Smooth muscle cell (in vitro differentiated cells): ENCODE results near the gene PLA2G2F. TPM values are rescaled to one million over a fixed set of nuclear protein-coding genes. Genes with fewer than 3 reads are reported as not detected.
"Not testable (repeated sequence)": the region's sequence is repeated elsewhere in the genome, so short reads cannot be mapped to it uniquely, and the experiment has no call there.

ENCODE experiments used
- DNase-seq: peaks from one replicate; lab custom pipeline; 2025; ENCODE audit not compliant: unreplicated experiment; lab: John Stamatoyannopoulos, UW
- H2AFZ ChIP-seq: fragments of 200-600 bp; sonication (generic); 2 replicates; pipeline ENCODE4 v1.6.0; 2016; ENCODE audit warnings: antibody characterized with exemption, low read depth, mild to moderate bottlenecking
- H3F3A ChIP-seq: fragments of 200-600 bp; sonication (generic); 2 replicates; pipeline ENCODE4 v1.6.0; 2017; ENCODE audit warnings: antibody characterized with exemption, low read depth
- H3K27ac ChIP-seq: fragments of 200-600 bp; sonication (generic); 2 replicates; pipeline ENCODE4 v1.5.1; 2016; ENCODE audit warnings: low read depth, mild to moderate bottlenecking
- H3K27me3 ChIP-seq: fragments of 200-600 bp; sonication (generic); 2 replicates; pipeline ENCODE4 v1.6.1; 2016; ENCODE audit warnings: low read depth, mild to moderate bottlenecking
- H3K36me3 ChIP-seq: fragments of 200-600 bp; sonication (generic); 2 replicates; pipeline ENCODE4 v1.5.1; 2016; ENCODE audit warnings: low read depth
- H3K4me1 ChIP-seq: fragments of 200-600 bp; sonication (generic); 2 replicates; pipeline ENCODE4 v1.5.1; 2016; ENCODE audit warnings: low read depth
- H3K4me2 ChIP-seq: fragments of 200-600 bp; sonication (generic); 2 replicates; pipeline ENCODE4 v1.6.0; 2016; ENCODE audit warnings: mild to moderate bottlenecking
- H3K4me3 ChIP-seq: fragments of 200-600 bp; sonication (generic); 2 replicates; pipeline ENCODE4 v1.5.1; 2016; ENCODE audit warnings: mild to moderate bottlenecking
- H3K79me2 ChIP-seq: fragments of 200-600 bp; sonication (generic); 2 replicates; pipeline ENCODE4 v1.6.0; 2016; ENCODE audit warnings: low read depth, mild to moderate bottlenecking
- H3K9ac ChIP-seq: fragments of 200-600 bp; sonication (generic); 2 replicates; pipeline ENCODE4 v1.6.0; 2016; ENCODE audit warnings: low read depth
- H3K9me3 ChIP-seq: fragments of 200-600 bp; sonication (generic); replicated peaks from 2 replicates; pipeline ENCODE4 v1.5.1; 2016; ENCODE audit warnings: low read depth
- H4K20me1 ChIP-seq: fragments of 200-600 bp; sonication (generic); 2 replicates; pipeline ENCODE4 v1.6.0; 2016; ENCODE audit warnings: low read depth
- CTCF ChIP-seq: fragments of 200-600 bp; sonication (generic); IDR thresholded peaks from 2 replicates; pipeline ENCODE4 v1.5.1; 2017; ENCODE audit warnings: borderline replicate concordance, mild to moderate bottlenecking, antibody characterized with exemption; ENCODE audit not compliant: insufficient read depth, poor library complexity, severe bottlenecking
- WGBS: methylation state at CpG from one replicate; pipeline ENCODE4 v1.1.7; 2016; ENCODE audit warnings: low lambda C conversion rate; 5-methylcytosine and 5-hydroxymethylcytosine counted together
- polyA plus RNA-seq: library from polyadenylated mRNA; unstranded; fragments of >200 nt; fragmentation: Nextera tagmentation; extraction: Ambion mirVana; gene quantifications from 2 replicates; pipeline ENCODE4 v1.2.1, GENCODE V29; 2016
- total RNA-seq: library from RNA; depleted of rRNA; stranded (reverse); fragments of >200 nt; gene quantifications from 2 replicates; pipeline ENCODE4 v1.2.3, GENCODE V29; 2014

The PLA2G2F gene
- total and polyA plus RNA-seq, 2 experiments from 2014 or later: 0.81 to 1.9 TPM

DNA sequence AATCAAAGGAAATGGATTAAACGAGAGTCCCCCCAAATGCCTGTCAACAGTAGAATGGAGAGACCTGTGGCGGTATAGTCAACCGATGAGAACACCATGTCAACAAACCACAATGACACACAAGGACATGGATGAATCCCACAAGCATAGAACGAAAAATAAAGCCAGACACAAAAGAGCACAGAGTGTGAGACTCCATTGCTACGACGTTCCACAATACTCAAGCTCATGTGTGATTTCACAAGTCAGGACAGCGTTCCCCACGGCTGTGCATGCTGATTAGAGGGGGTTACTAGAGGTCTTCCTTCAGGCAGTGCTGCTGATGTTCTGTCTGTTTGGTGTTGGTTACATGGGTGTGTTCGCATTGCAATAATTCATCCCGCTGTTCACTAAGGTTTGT, 14.0 kb upstream of the PLA2G2F start:
- Histone ChIP-seq H3K27ac (no peak overlapping the region), H3K4me2 (peak overlapping the region; percentile 54)
- no peak for DNase-seq

GRCh38 chr1:20126041-20126805, 12.9 kb upstream of the PLA2G2F start:
- no peak overlapping the region for H3K9ac ChIP-seq
- TF ChIP-seq CTCF: no peak

More for the DNA sequence above, 14.0 kb upstream of the PLA2G2F start:
- Histone ChIP-seq H4K20me1 (no peaks in the 10 kb centered on the region), H3K36me3 (no peaks in the 10 kb centered on the region), H3F3A (no peaks in the 10 kb centered on the region), H3K4me3 (no peak overlapping the region), H3K4me1 (no peaks in the 10 kb centered on the region), H3K27me3 (no peaks in the 10 kb centered on the region), H3K9ac (no peak overlapping the region), H2AFZ (no peak overlapping the region), H3K79me2 (no peaks in the 10 kb centered on the region), H3K9me3 (no peaks in the 10 kb centered on the region)
- 78% methylated on average over 10 of the region's 10 CpGs for WGBS
- no peak for TF ChIP-seq CTCF

GRCh38 chr1:20126806-20127440, 12.2 kb upstream of the PLA2G2F start:
- 99% methylated on average over 10 of the region's 10 CpGs for WGBS
- H3K4me2 ChIP-seq: no peak overlapping the region
- no peaks in the 10 kb centered on the region for H3K27me3 ChIP-seq
- H3K36me3 ChIP-seq: no peaks in the 10 kb centered on the region
- no peaks in the 10 kb centered on the region for H4K20me1 ChIP-seq
- no peaks in the 10 kb centered on the region for H3K79me2 ChIP-seq
- no peaks in the 10 kb centered on the region for H3F3A ChIP-seq
- H3K9ac ChIP-seq: no peak overlapping the region
- no peak overlapping the region for H3K27ac ChIP-seq
- no peak for TF ChIP-seq CTCF
- H2AFZ ChIP-seq: no peak overlapping the region
- DNase-seq: no peak
- no peak overlapping the region for H3K4me3 ChIP-seq
- no peaks in the 10 kb centered on the region for H3K4me1 ChIP-seq
- H3K9me3 ChIP-seq: no peaks in the 10 kb centered on the region

More at GRCh38 chr1:20126041-20126805, 12.9 kb upstream of the PLA2G2F start:
- Histone ChIP-seq H3K4me3 (no peak overlapping the region), H3K9me3 (no peaks in the 10 kb centered on the region), H2AFZ (no peak overlapping the region), H3F3A (no peaks in the 10 kb centered on the region), H3K4me1 (no peaks in the 10 kb centered on the region), H3K27ac (no peak overlapping the region), H3K79me2 (no peaks in the 10 kb centered on the region), H4K20me1 (no peaks in the 10 kb centered on the region), H3K36me3 (no peaks in the 10 kb centered on the region), H3K27me3 (no peaks in the 10 kb centered on the region), H3K4me2 (no peak overlapping the region)
- no peak for DNase-seq
- 86% methylated on average over 9 of the region's 9 CpGs for WGBS

GRCh38 chr1:20130518-20130917, 8.6 kb upstream of the PLA2G2F start:
- H3K9ac ChIP-seq: not testable (repeated sequence)
- 95% methylated on average over 3 of the region's 3 CpGs for WGBS

More at GRCh38 chr1:20130518-20130917, 8.6 kb upstream of the PLA2G2F start:
- not testable (repeated sequence) for H3K4me1 ChIP-seq, H3F3A ChIP-seq, H3K36me3 ChIP-seq, H3K4me3 ChIP-seq, H3K9me3 ChIP-seq, DNase-seq, H4K20me1 ChIP-seq, H3K27ac ChIP-seq, H3K4me2 ChIP-seq, H3K79me2 ChIP-seq, H3K27me3 ChIP-seq, H2AFZ ChIP-seq
